ENCODE measurements around the gene ENTPD1.

DNA sequence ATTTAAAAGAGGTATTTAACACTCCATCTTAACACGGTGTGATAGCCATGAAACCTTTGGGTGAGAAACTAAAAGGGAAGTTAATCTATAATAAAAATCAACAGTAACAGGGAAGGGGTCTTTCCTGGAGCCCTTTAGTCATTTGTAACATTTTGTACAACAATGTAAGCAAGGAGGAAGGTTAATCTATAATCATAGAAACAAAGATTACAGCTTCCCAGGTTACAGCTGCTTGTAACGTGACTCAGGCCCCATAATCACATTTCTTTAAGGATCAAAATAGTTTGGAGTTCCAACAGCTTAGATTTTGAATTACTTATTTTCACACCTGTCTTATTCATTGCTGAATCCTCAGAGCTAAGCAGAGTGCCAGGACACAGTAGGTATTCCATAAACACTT is 133.9 kb downstream of the ENTPD1 start:
- TF ChIP-seq, protein P1, sequence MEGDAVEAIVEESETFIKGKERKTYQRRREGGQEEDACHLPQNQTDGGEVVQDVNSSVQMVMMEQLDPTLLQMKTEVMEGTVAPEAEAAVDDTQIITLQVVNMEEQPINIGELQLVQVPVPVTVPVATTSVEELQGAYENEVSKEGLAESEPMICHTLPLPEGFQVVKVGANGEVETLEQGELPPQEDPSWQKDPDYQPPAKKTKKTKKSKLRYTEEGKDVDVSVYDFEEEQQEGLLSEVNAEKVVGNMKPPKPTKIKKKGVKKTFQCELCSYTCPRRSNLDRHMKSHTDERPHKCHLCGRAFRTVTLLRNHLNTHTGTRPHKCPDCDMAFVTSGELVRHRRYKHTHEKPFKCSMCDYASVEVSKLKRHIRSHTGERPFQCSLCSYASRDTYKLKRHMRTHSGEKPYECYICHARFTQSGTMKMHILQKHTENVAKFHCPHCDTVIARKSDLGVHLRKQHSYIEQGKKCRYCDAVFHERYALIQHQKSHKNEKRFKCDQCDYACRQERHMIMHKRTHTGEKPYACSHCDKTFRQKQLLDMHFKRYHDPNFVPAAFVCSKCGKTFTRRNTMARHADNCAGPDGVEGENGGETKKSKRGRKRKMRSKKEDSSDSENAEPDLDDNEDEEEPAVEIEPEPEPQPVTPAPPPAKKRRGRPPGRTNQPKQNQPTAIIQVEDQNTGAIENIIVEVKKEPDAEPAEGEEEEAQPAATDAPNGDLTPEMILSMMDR (conservative IDR thresholded peaks at IDR 0.05 in 1 of 2, IDR thresholded peaks at IDR 0.05 in 1 of 2; ENCODE audit: low read depth in 1 of 2, low read length in 2 of 2) = no peak
- TF ChIP-seq EZH2 (IDR thresholded peaks at IDR 0.05; ENCODE audit: low read length, missing control alignments) = no peak

Measured in fibroblast of lung (primary cell).